K562 (cell line): ENCODE results near the gene SCAMP3. TPM values are rescaled to one million over a fixed set of nuclear protein-coding genes. Genes with fewer than 3 reads are reported as not detected.
A peak's percentile ranks its signal among the peaks of the same experiment; 100 is the strongest.

Experiments
- CREM ChIP-seq: IDR thresholded peaks from 2 replicates; pipeline ENCODE4 v1.6.1; 2014; ENCODE audit warnings: antibody characterized with exemption, low read depth
- HLTF ChIP-seq: fragments of 450-650 bp; IDR thresholded peaks from 2 replicates; pipeline ENCODE4 v1.6.1; 2016
- MTA2 ChIP-seq: fragments of 450-650 bp; IDR thresholded peaks from 2 replicates; pipeline ENCODE4 v1.6.1; 2016; ENCODE audit warnings: low read depth
- NBN ChIP-seq: fragments of 450-650 bp; IDR thresholded peaks from 2 replicates; pipeline ENCODE4 v1.6.1; 2016; ENCODE audit warnings: low read depth, mild to moderate bottlenecking
- NFRKB ChIP-seq: fragments of 450-650 bp; IDR thresholded peaks from 2 replicates; pipeline ENCODE4 v1.6.1; 2016; ENCODE audit warnings: low read depth
- NFYB ChIP-seq: IDR thresholded peaks from 2 replicates; pipeline ENCODE4 v1.6.1; 2011; ENCODE audit warnings: mild to moderate bottlenecking, moderate library complexity; ENCODE audit not compliant: insufficient read length; ENCODE audit errors: extremely low read depth
- PHTF2 ChIP-seq: fragments of 250-450 bp; sonication (Bioruptor Pico); IDR thresholded peaks from 2 replicates; pipeline ENCODE4 v1.5.0; 2021; ENCODE audit warnings: mild to moderate bottlenecking
- TOE1 ChIP-seq, 2 experiments: fragments of 450-650 bp in 1 of 2; sonication (generic) in 1 of 2; formaldehyde crosslinking in 1 of 2; IDR thresholded peaks; 2 replicates each; pipeline versions ENCODE4 v1.7.1 to v1.8.0; 2016 to 2022; ENCODE audit warnings: borderline replicate concordance in 2 of 2, mild to moderate bottlenecking in 2 of 2, antibody characterized with exemption in 1 of 2, inconsistent platforms in 1 of 2, low read depth in 1 of 2, missing genetic modification reagents in 1 of 2, moderate library complexity in 1 of 2
- ZBTB7A ChIP-seq: IDR thresholded peaks from 2 replicates; pipeline ENCODE4 v1.6.1; 2011; ENCODE audit warnings: low read depth, mild to moderate bottlenecking, low read length, moderate library complexity, borderline replicate concordance; ENCODE audit not compliant: control insufficient read depth
- ZC3H8 ChIP-seq: fragments of 450-650 bp; IDR thresholded peaks from 2 replicates; pipeline ENCODE4 v1.6.1; 2017
- ZNF121 ChIP-seq: sonication (generic); formaldehyde crosslinking; conservative IDR thresholded peaks from 2 replicates; pipeline ENCODE4 v1.8.0; 2022; ENCODE audit warnings: missing genetic modification reagents
- polyA plus RNA-seq, 8 experiments: library from polyadenylated mRNA; depleted of rRNA in 4 of 8; stranded (reverse) in 5 of 8; unstranded in 3 of 8; fragments of >200 nt; fragmentation: Nextera tagmentation in 2 of 8; fragmentation: Illumina TruSeq in 1 of 8; extraction: Ambion mirVana in 2 of 8; extraction: Trizol in 1 of 8; gene quantifications; 2 replicates each; pipeline versions ENCODE4 v1.2.1 to v1.2.3, GENCODE V29; 2011 to 2014; ENCODE audit warnings: inconsistent platforms in 1 of 8, missing spikeins in 1 of 8
- total RNA-seq, 7 experiments: library from RNA; depleted of rRNA in 6 of 7; stranded (reverse); fragments of >200 nt in 6 of 7; fragmentation: Illumina TruSeq in 2 of 7; extraction: Trizol in 2 of 7; gene quantifications; 2 replicates each; pipeline versions ENCODE4 v1.2.1 to v1.2.3, GENCODE V29; 2011 to 2021; ENCODE audit warnings: low replicate concordance in 1 of 7
- TF ChIP-seq, protein P1 (sequence below): sonication (generic); formaldehyde crosslinking; IDR thresholded peaks from 2 replicates; pipeline ENCODE4 v1.8.1; 2023; ENCODE audit warnings: mild to moderate bottlenecking, missing genetic modification reagents
- TF ChIP-seq, protein P2 (sequence below): fragments of 450-650 bp; formaldehyde crosslinking; IDR thresholded peaks from 2 replicates; pipeline ENCODE4 v1.4.0; 2020; ENCODE audit warnings: mild to moderate bottlenecking, moderate library complexity
- TF ChIP-seq, protein P3 (sequence below): fragments of 250-450 bp; sonication (Bioruptor Pico); IDR thresholded peaks from 2 replicates; pipeline ENCODE4 v1.4.0; 2020; ENCODE audit warnings: mild to moderate bottlenecking, moderate library complexity, borderline replicate concordance
- TF ChIP-seq, protein P4 (sequence below): sonication (generic); formaldehyde crosslinking; IDR thresholded peaks from 2 replicates; pipeline ENCODE4 v1.8.0; 2022; ENCODE audit warnings: mild to moderate bottlenecking, missing genetic modification reagents
- TF ChIP-seq, protein P5 (sequence below): sonication (generic); IDR thresholded peaks from 2 replicates; pipeline ENCODE4 v1.6.1; 2016
- TF ChIP-seq, protein P6 (sequence below): sonication (generic); formaldehyde crosslinking; IDR thresholded peaks from 2 replicates; pipeline ENCODE4 v1.8.0; 2022; ENCODE audit warnings: missing genetic modification reagents, mild to moderate bottlenecking, moderate library complexity, borderline replicate concordance

The SCAMP3 gene
- total and polyA plus RNA-seq, 9 of the 15 experiments (the other 6 are each of a cell fraction or from before 2014, with no cell fraction given), result 14.2 to 131 (median 86.1) TPM

DNA sequence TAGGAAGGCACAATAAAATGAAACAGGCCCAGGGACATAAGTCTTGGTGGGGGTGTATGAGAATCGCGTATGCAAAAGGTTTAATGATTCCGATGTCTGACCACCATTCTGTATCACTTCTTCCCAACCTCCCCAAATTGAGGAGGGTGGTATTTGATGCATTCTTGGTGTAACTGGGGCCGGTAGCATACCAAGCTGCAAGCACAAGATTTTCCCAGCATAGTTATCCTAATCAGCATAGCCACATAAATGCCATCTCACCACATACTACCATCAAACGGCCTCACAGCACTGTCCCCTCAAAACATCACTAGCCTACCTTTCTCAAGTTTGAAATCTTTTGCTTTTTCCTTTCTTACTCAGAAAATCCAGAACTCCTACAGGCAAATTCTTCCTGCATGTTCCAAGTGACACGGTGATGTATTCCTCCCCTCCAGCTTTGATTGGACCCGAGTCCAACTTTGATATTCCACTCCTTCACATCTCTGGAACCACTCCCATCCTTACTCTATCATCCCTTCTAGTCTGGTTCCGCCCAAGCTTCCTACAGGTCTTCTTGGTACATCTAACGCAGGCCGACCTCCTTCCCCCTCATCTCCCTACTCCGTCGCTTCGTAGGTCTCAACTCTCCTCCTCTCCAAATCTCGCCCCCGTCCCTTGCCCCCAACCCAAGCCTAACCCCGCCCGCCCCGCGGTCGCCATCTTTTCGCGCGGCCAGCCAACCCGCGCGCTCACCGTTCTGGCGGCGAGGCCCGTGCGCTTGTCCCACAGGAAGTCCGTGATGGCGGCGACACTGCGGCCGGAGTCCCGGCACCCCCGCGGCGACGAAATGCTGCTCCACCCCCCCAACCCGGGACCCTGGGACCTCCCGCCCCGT lies 10.5 kb upstream of the SCAMP3 start (continued):
- TF ChIP-seq, protein P1, sequence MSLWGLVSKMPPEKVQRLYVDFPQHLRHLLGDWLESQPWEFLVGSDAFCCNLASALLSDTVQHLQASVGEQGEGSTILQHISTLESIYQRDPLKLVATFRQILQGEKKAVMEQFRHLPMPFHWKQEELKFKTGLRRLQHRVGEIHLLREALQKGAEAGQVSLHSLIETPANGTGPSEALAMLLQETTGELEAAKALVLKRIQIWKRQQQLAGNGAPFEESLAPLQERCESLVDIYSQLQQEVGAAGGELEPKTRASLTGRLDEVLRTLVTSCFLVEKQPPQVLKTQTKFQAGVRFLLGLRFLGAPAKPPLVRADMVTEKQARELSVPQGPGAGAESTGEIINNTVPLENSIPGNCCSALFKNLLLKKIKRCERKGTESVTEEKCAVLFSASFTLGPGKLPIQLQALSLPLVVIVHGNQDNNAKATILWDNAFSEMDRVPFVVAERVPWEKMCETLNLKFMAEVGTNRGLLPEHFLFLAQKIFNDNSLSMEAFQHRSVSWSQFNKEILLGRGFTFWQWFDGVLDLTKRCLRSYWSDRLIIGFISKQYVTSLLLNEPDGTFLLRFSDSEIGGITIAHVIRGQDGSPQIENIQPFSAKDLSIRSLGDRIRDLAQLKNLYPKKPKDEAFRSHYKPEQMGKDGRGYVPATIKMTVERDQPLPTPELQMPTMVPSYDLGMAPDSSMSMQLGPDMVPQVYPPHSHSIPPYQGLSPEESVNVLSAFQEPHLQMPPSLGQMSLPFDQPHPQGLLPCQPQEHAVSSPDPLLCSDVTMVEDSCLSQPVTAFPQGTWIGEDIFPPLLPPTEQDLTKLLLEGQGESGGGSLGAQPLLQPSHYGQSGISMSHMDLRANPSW (CRISPR knock-in tag), result no peak
- TF ChIP-seq NFRKB (peak; percentile 25), NFYB (no peak), TOE1 (IDR thresholded peaks at IDR 0.05; ENCODE audit: borderline replicate concordance) (peak; percentile 20; the same call in 1 of the 2 replicates), TOE1 (CRISPR knock-in tag; IDR thresholded peaks at IDR 0.05; ENCODE audit: borderline replicate concordance, low read depth) (no peak), NBN (0 out of 2 replicates have a peak, but pooled peaks have one; percentile 39), HLTF (no peak), MTA2 (no peak), PHTF2 (no peak), ZC3H8 (no peak), ZNF121 (CRISPR knock-in tag) (no peak), ZBTB7A (no peak), CREM (peak; percentile 47; the same call in 1 of the 2 replicates)
- TF ChIP-seq, protein P2, sequence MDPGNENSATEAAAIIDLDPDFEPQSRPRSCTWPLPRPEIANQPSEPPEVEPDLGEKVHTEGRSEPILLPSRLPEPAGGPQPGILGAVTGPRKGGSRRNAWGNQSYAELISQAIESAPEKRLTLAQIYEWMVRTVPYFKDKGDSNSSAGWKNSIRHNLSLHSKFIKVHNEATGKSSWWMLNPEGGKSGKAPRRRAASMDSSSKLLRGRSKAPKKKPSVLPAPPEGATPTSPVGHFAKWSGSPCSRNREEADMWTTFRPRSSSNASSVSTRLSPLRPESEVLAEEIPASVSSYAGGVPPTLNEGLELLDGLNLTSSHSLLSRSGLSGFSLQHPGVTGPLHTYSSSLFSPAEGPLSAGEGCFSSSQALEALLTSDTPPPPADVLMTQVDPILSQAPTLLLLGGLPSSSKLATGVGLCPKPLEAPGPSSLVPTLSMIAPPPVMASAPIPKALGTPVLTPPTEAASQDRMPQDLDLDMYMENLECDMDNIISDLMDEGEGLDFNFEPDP (CRISPR knock-in tag), result no peak
- TF ChIP-seq, protein P3, sequence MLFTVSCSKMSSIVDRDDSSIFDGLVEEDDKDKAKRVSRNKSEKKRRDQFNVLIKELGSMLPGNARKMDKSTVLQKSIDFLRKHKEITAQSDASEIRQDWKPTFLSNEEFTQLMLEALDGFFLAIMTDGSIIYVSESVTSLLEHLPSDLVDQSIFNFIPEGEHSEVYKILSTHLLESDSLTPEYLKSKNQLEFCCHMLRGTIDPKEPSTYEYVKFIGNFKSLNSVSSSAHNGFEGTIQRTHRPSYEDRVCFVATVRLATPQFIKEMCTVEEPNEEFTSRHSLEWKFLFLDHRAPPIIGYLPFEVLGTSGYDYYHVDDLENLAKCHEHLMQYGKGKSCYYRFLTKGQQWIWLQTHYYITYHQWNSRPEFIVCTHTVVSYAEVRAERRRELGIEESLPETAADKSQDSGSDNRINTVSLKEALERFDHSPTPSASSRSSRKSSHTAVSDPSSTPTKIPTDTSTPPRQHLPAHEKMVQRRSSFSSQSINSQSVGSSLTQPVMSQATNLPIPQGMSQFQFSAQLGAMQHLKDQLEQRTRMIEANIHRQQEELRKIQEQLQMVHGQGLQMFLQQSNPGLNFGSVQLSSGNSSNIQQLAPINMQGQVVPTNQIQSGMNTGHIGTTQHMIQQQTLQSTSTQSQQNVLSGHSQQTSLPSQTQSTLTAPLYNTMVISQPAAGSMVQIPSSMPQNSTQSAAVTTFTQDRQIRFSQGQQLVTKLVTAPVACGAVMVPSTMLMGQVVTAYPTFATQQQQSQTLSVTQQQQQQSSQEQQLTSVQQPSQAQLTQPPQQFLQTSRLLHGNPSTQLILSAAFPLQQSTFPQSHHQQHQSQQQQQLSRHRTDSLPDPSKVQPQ (CRISPR knock-in tag), result no peak
- TF ChIP-seq, protein P4, sequence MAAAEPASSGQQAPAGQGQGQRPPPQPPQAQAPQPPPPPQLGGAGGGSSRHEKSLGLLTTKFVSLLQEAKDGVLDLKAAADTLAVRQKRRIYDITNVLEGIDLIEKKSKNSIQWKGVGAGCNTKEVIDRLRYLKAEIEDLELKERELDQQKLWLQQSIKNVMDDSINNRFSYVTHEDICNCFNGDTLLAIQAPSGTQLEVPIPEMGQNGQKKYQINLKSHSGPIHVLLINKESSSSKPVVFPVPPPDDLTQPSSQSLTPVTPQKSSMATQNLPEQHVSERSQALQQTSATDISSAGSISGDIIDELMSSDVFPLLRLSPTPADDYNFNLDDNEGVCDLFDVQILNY (CRISPR knock-in tag), result no peak
- TF ChIP-seq, protein P5, sequence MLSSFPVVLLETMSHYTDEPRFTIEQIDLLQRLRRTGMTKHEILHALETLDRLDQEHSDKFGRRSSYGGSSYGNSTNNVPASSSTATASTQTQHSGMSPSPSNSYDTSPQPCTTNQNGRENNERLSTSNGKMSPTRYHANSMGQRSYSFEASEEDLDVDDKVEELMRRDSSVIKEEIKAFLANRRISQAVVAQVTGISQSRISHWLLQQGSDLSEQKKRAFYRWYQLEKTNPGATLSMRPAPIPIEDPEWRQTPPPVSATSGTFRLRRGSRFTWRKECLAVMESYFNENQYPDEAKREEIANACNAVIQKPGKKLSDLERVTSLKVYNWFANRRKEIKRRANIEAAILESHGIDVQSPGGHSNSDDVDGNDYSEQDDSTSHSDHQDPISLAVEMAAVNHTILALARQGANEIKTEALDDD, result no peak
- TF ChIP-seq, protein P6, sequence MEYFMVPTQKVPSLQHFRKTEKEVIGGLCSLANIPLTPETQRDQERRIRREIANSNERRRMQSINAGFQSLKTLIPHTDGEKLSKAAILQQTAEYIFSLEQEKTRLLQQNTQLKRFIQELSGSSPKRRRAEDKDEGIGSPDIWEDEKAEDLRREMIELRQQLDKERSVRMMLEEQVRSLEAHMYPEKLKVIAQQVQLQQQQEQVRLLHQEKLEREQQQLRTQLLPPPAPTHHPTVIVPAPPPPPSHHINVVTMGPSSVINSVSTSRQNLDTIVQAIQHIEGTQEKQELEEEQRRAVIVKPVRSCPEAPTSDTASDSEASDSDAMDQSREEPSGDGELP (CRISPR knock-in tag), result no peak
